ENCODE data around the gene PRRC2B.
A peak's percentile ranks its signal among the peaks of the same experiment; 100 is the strongest.

PRRC2B gene

GRCh38 chr9:131423171-131423581 is 29.3 kb downstream of the PRRC2B start:
- no peak for TF ChIP-seq CTCF (IDR thresholded peaks at IDR 0.05; ENCODE audit: low read depth, low read length)
- DNase-seq (ENCODE audit: low read depth, low spot score), result peak; percentile 89
- in situ Hi-C loops (cut with HindIII; ENCODE audit: low sequenced_read_pairs), result no loop called here
- H3K4me3 ChIP-seq (ENCODE audit: low read depth, low read length), result no peak overlapping the region

GRCh38 chr9:131426545-131426944 is 32.7 kb downstream of the PRRC2B start:
- no peak overlapping the region for H3K4me3 ChIP-seq (ENCODE audit: low read depth, low read length)
- TF ChIP-seq CTCF (IDR thresholded peaks at IDR 0.05; ENCODE audit: low read depth, low read length), result no peak
- in situ Hi-C loops (cut with HindIII; ENCODE audit: low sequenced_read_pairs), result no loop called here
- DNase-seq (ENCODE audit: low read depth, low spot score), result no peak

DNA sequence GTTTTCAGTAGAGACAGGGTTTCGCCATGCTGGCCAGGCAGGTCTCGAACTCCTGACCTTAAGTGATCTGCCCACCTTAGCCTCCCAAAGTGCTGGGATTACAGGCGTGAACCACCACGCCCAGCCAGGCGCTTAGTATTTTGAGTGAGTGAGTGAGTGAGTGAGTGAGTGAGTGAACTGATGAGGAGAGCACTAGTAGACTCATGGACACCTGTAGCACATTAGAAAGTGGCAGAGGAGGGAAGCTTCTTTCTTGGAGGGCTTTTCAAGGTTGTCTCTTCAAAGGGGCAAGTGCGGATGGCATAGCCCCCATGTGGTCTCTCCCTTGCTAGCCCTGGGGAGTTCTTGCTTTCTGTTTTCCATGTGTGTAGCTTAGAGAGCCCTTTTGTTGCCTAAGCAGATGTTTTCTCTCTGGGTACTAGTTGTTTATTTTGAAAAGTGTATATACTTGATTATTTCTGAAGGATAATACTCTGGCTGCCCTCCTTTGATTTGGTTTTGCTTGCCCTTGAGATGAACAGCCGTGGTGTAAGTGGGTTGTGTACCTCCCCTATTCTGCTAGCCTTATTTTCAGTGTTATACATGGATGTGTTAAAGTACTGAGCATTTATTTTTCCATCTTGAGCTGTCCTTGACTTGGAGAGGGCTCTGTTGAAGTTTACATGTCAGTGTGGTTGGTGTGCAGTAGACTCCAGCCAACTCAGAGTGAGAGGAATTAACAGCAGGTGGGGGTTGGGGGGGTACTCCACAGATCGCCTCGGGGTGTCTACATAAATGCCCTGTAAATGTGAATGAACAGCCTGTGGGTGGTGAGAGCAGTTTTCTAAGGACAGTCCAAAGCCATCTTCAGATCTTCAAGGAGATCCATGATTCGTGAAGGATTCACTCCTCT is 35.5 kb downstream of the PRRC2B start:
- in situ Hi-C loops (cut with HindIII; ENCODE audit: low sequenced_read_pairs), result no loop called here
- no peak overlapping the region for H3K4me3 ChIP-seq (ENCODE audit: low read depth, low read length)
- DNase-seq (ENCODE audit: low read depth, low spot score), result no peak
- TF ChIP-seq CTCF (IDR thresholded peaks at IDR 0.05; ENCODE audit: low read depth, low read length), result no peak

DNA sequence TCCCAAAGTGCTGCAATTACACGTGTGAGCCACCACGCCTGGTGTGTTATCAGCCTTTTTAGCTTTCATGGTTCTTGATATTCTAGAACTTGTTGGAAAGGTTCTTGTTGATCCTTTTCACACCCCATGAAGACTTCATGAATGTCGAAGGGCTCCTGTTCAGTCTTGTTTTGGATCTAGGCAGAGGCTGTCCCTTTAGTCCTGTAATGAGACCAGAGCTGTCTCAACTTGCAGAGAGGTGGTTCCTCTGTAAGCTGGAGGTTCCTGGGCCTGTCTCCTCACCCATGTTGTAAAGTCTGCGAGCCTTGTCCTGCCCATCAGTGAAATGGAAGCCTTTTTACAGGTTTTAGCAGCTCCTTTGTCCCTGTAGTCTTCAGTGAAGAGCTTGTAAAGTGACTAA is 38.2 kb downstream of the PRRC2B start:
- no peak for TF ChIP-seq CTCF (IDR thresholded peaks at IDR 0.05; ENCODE audit: low read depth, low read length)
- DNase-seq (ENCODE audit: low read depth, low spot score), result no peak
- in situ Hi-C loops (cut with HindIII; ENCODE audit: low sequenced_read_pairs), result no loop called here
- H3K4me3 ChIP-seq (ENCODE audit: low read depth, low read length), result no peak overlapping the region

GRCh38 chr9:131432597-131433301 is 38.9 kb downstream of the PRRC2B start:
- peak; percentile 89 for DNase-seq (ENCODE audit: low read depth, low spot score)
- no peak for TF ChIP-seq CTCF (IDR thresholded peaks at IDR 0.05; ENCODE audit: low read depth, low read length)
- H3K4me3 ChIP-seq (ENCODE audit: low read depth, low read length), result no peak overlapping the region
- in situ Hi-C loops (cut with HindIII; ENCODE audit: low sequenced_read_pairs), result no loop called here

GRCh38 chr9:131433302-131433854 is 39.5 kb downstream of the PRRC2B start:
- peak; percentile 13 for DNase-seq (ENCODE audit: low read depth, low spot score)
- in situ Hi-C loops (cut with HindIII; ENCODE audit: low sequenced_read_pairs), result no loop called here
- no peak for TF ChIP-seq CTCF (IDR thresholded peaks at IDR 0.05; ENCODE audit: low read depth, low read length)
- no peak overlapping the region for H3K4me3 ChIP-seq (ENCODE audit: low read depth, low read length)

All from astrocyte of the spinal cord (primary cell).